GM18873 (cell line): ENCODE measurements around the gene ZRANB1.

Experiments
- ATAC-seq: cut with Tn5 transposase; IDR thresholded peaks from one replicate; pipeline ENCODE4 v1.9.1; 2021; ENCODE audit warnings: mild to moderate bottlenecking, moderate library complexity, moderate number of reproducible peaks; ENCODE audit not compliant: unreplicated experiment, low FRiP score

Gene ZRANB1

GRCh38 chr10:124918191-124918830 lies 23.6 kb upstream of the ZRANB1 start:
- ATAC-seq = no peak

GRCh38 chr10:124918906-124919305 lies 23.0 kb upstream of the ZRANB1 start:
- no peak for ATAC-seq

GRCh38 chr10:124921261-124921660 lies 20.7 kb upstream of the ZRANB1 start:
- no peak for ATAC-seq

- no peak for ATAC-seq
Observed at GRCh38 chr10:124923684-124924083, 18.2 kb upstream of the ZRANB1 start.

DNA sequence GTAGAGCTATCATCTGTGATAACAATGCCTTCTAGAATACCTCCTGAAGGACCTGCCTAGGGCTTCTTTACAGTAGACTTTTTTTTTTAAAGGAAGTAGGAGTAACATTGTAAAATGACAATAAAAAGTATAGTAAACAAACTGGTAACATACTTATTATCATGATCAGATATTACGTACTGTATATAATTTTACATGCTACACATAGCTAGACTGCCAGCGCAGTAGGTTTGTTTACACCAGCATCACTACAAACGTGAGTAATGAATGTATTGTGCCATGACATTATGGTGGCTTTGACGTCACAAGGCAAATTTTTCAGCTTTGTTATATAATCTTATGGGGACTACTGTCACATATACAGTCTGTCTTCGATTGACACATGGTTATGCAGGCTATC lies 15.4 kb upstream of the ZRANB1 start:
- ATAC-seq = no peak

DNA sequence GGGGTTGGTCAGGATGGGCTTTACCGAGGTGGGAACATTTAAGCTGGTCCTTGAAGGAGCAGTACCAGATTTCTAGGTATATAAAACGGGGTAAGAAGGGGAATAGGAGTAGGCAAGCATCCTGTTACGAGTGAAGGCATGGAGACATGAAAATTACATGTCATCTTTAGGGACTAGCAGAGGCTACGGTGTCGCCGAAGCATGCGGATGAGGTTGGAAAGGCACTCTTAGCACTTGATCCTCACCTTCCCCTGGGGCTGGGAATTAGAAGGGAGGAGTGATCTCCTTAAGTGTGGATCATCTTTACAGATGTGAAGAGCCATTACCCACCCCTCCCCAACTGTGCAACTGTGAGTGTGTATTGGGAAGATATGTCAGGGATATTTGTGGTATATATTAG lies 13.8 kb upstream of the ZRANB1 start:
- ATAC-seq = no peak

DNA sequence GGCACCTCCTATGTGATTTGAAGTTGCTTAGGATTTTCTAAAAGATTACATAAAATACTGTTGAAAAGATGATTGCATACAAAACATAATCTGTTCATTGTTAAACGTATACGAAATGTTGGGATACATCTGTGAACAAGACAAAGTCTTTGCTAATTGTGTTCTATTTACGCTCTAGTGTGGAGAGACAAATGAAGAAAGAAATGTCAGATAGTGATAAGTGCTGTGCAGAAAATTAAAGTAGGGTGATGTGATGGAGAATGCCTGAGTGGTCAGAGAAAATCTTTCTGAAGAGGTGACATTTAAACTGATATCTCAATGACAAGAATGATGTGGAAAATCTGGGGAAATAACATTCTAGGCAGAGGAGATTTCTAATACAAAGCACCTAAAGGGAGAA lies 13.4 kb upstream of the ZRANB1 start:
- no peak for ATAC-seq

DNA sequence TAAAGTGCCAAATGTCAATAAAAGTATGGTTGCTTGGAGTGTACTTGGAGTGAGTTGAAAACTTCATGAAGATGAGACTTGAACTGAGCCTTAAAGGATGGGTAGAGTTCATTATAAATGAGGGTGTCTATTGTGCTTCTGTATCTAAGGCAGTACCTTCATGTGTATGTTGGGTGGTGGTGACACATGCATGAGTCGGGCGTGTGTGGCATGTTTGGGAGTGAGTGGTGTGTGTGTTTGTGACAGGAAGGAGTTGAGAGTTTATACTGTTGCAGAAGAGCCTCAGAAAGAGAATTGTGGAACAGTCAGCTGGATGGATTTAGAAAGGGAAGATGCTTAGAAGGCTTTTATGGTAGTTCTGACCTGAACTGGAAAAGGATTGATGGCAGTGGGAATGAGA lies 6.0 kb upstream of the ZRANB1 start:
- no peak for ATAC-seq

DNA sequence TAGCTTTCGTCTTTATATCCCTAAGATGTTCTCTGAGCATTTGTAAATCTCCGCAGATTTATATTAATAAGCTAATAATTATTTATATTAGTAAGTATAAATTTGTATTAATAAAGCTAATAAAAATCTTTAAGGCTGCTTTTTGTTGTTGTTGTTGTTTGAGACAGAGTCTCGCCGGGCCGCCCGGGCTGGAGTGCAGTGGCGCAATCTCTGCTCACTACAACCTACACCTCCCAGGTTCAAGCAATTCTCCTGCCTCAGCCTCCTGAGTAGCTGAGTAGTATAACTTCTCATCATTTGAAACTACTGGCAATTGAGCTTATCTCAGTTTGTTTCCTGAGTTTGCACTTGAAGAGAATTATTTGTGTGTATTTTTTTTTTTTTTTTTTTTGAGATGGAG lies 5.1 kb upstream of the ZRANB1 start:
- ATAC-seq = no peak

- ATAC-seq = no peak
Observed at GRCh38 chr10:124939290-124939689, 2.6 kb upstream of the ZRANB1 start.

- no peak for ATAC-seq
Observed at GRCh38 chr10:124942317-124943169, 620 bp downstream of the ZRANB1 start.

DNA sequence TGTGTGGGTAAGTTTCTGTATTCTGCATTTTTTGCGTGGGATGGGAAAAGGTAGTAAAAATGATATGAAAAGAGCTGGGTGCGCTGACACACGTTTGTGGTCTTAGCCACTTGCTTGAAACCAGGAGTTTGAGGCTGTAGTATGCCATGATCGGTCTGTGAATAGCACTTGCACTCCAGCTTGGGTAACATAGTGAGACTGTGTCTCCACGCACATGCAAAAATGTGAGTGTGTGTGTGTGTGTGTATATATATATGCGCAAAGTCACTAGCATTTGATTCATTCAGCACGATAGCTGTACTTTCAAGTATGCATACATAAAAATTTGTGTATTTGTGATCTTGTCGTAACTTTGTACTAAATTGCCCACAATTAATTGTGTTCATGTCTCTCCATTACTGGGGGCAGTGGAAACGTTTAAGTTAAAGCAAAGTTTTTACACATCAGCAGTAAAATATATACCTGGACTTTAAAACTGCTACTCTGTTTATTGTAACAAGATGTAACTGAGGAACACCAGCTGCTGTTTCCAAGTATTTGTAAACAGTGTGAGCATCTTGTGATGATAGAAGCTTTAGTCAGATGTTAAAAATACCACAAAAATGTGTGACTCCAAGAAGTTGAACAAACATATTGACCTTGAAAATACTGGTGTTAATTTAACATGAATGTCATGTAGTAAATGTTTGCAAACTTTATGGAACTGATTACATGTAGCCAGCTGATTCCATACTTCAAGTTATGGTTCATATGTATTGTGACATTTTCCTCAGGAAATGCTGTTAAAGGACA lies 1.6 kb downstream of the ZRANB1 start:
- ATAC-seq = no peak

- ATAC-seq = no peak
Observed at GRCh38 chr10:124944982-124945381, 3.1 kb downstream of the ZRANB1 start.

DNA sequence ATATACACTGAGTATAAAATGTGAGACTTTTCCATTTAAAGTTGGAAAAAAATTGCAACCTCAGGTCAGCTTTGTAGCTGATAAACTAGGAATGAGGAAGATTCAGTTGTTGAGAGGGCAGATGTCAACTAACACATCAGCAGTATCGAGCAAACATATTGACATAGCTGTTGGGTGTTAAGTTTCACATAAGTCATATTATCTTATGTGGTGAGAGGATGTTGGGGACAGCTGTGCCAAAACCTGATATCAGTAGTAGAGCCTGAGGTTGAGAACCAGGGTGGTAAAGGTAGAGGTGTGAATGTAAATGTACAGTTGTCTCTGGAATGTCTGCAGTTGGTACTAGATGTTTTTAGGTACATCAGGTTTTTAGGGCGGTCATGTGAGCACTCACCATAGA lies 5.0 kb downstream of the ZRANB1 start:
- no peak for ATAC-seq

DNA sequence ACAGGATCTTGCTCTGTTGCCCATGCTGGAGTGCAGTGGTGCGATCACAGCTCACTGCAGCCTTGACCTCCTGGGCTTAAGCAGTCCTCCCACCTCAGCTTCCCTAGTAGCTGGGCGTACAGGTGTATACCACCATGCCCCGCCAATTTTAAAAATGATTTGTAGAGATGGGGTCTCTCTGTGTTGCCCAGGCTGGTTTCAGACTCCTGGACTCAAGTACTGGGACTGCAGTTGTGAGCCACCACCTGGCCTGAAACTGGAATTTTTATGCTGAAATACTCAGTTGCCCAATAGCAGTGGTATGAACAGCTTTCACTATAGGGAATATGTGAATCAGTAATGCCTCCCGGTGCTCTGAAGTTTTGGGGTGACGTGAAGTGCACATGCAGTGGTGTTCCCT lies 7.6 kb downstream of the ZRANB1 start:
- ATAC-seq = no peak

- no peak for ATAC-seq
Observed at GRCh38 chr10:124952123-124952522, 10.2 kb downstream of the ZRANB1 start.

DNA sequence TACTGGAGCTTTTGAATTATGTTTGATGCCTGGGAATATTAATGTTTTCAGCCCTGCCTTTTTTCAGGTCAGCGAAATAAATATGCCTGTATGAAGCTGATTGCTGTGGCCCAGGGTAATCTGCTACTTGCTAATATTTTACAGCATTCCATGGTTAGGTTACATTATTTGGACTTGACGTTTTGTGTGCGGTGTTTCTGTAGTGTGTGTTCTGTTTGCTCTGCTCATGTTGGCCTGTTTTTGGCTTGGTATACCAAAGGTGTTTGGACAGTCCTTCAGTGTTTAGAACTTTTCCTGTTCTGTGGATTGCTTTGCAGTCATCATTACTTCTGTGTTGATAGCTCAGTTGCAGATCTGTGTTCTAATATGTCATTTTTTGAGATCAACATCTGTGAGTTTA lies 11.5 kb downstream of the ZRANB1 start:
- no peak for ATAC-seq

DNA sequence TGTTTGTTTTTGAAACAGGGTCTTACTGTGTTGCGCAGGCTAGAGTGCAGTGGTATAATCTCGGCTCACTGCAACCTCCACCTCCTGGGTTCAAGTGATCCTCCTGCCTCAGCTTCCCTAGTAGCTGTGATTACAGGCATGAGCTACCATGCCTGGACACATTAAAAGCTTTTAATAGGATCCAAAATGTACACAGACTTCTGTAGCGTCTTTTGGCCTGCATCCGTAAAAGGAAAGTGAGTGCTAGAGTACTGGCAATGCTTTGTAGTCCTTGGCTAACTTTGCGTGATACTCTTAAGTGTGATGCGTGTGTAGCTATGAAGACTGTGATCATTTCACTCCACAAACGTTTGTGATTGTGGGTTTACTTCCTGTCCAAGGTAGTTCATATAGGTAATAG lies 13.3 kb downstream of the ZRANB1 start:
- ATAC-seq = no peak

- no peak for ATAC-seq
Observed at GRCh38 chr10:124955868-124956267, 13.9 kb downstream of the ZRANB1 start.

DNA sequence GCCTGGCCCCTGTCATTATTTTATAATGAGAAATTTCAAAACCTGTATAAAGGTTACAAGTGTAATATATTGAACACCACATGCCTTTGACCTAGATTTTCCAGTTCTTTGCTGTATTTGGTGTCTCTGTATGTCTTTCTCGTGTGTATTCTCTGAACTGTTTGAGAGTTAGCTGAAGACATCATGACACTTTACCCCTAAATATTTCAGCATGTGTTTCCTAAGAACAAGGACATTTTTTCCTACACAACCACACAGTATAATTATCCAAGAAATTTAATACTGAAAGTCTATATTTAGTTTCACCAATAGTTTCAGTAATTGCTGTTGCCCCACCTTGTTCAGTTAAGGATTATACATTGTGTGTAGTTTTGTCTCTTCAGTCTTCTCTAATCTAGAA lies 14.8 kb downstream of the ZRANB1 start:
- no peak for ATAC-seq

DNA sequence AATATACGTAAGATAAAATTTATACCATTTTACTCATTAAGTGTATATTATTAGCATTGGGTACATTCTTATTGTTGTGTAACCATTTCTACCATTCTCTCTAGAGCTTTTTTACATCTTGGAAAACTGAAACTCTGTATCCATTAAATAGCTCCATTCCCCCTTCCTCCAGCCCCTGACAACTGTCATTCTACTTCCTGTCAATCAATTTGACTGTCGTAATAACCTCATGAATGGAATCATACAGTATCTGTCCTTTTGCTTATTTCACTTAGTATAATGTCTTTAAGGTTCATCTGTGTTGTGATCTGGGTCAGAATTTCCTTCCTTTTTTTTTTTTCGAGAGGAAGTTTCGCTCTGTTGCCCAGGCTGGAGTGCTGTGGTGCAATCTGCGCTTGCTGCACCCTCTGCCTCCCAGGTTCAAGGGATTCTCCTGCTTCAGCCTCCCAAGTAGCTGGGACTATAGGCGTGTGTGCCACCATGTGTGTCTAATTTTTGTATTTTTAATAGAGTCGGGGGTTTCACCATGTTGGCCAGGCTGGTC lies 15.6 kb downstream of the ZRANB1 start:
- no peak for ATAC-seq
